Measurements from ENCODE around the gene DOCK1.

DNA sequence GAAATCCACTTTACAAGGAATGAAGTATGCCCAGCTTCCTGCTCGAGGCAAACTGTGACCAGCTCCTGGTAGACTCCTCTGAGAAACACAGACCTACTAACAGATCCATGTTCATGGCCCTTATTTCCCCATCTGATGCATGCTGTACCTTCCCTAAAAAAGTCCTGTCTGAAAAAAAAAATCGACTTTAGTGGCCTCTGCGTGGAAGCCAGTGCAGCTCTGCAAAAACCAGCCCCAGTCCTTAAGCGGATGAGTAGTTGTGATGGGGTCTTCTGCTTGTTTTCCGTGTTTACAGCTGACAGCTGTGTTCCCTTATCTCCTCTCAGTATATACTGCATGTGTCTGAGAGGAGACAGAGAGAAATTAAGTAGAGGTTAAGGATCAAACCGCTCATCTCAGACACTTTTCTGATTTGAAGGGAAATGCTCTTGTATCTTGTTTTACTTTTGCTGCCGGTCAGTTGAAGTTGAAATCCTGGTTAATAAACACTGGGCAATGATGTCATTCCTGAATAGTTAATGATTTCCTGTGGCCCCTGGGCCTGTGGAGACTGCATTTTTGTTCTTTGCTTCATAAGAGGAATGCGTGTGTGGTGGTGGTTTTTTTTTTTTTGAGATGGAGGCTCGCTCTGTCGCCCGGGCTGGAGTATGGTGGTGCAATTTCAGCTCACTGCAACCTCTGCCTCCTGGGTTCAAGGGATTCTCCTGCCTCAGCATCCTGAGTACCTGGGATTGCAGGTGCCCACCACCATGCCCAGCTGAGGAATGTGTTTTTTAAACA lies 67.6 kb downstream of the DOCK1 start:
- TF ChIP-seq EZH2 (IDR thresholded peaks at IDR 0.05; ENCODE audit: insufficient read depth, poor library complexity, severe bottlenecking) = no peak
- TF ChIP-seq EZH2phosphoT487 (IDR thresholded peaks at IDR 0.05; ENCODE audit: insufficient read depth, low read depth) = no peak
